IMR-90 (cell line): Measurements from ENCODE around the gene KLHL2. TPM values are rescaled to one million over a fixed set of nuclear protein-coding genes. Genes with fewer than 3 reads are reported as not detected.

ENCODE experiments used
- ATAC-seq: fragments of 200-7000 bp; cut with Tn5 transposase; 2 replicates; pipeline ENCODE4 v1.9.1; 2020; ENCODE audit warnings: low read depth, mild to moderate bottlenecking, moderate library complexity
- BruUV-seq: library from RNA; stranded (reverse); fragments of 400-500 nt; replicated peaks from 2 replicates; lab custom pipeline; 2021; lab: Mats Ljungman, UMichigan
- CTCF ChIA-PET: fragments of 300-600 bp; formaldehyde crosslinking; extraction: SDS; loops from one replicate; lab custom pipeline; 2021; ENCODE audit warnings: antibody characterized with exemption; lab: Yijun Ruan, JAX
- POLR2A ChIA-PET: fragments of 300-600 bp; sonication (Branson Sonifier 250); formaldehyde crosslinking; loops from one replicate; lab custom pipeline; 2022; ENCODE audit warnings: antibody characterized with exemption; ENCODE audit not compliant: unreplicated experiment; lab: Charles Lee
- DNase-seq: peaks from one replicate; pipeline ENCODE4 v3.0.0; 2013
- H2AFZ ChIP-seq: replicated peaks from 2 replicates; pipeline ENCODE3; 2013; ENCODE audit warnings: low read length, mild to moderate bottlenecking; ENCODE audit not compliant: poor library complexity
- H2AK5ac ChIP-seq: 2 replicates; pipeline ENCODE4 v1.6.1; 2013; ENCODE audit warnings: low read depth, low read length, inconsistent platforms
- H2AK9ac ChIP-seq: replicated peaks from 2 replicates; pipeline ENCODE3; 2013; ENCODE audit warnings: mild to moderate bottlenecking, low read depth, low read length, moderate library complexity; ENCODE audit not compliant: poor library complexity
- H2BK120ac ChIP-seq: 2 replicates; pipeline ENCODE4 v1.6.1; 2013; ENCODE audit warnings: low read depth, low read length, inconsistent platforms
- H2BK15ac ChIP-seq: 3 replicates; pipeline ENCODE4 v1.6.1; 2013; ENCODE audit warnings: low read depth, low read length, inconsistent platforms
- H2BK20ac ChIP-seq: 2 replicates; pipeline ENCODE4 v1.6.1; 2013; ENCODE audit warnings: low read depth, mild to moderate bottlenecking, inconsistent platforms, low read length, moderate library complexity
- H2BK5ac ChIP-seq: 2 replicates; pipeline ENCODE4 v1.6.1; 2013; ENCODE audit warnings: mild to moderate bottlenecking, low read depth, low read length, inconsistent platforms; ENCODE audit not compliant: poor library complexity, severe bottlenecking
- H3K14ac ChIP-seq: replicated peaks from 2 replicates; pipeline ENCODE4 v1.6.1; 2013; ENCODE audit warnings: low read depth, low read length, inconsistent platforms
- H3K18ac ChIP-seq: 2 replicates; pipeline ENCODE4 v1.6.1; 2013; ENCODE audit warnings: low read depth, low read length, control low read depth
- H3K23ac ChIP-seq: 2 replicates; pipeline ENCODE4 v1.6.1; 2013; ENCODE audit warnings: low read depth, low read length, inconsistent platforms
- H3K27ac ChIP-seq: 2 replicates; pipeline ENCODE4 v1.5.1; 2013; ENCODE audit warnings: mild to moderate bottlenecking, control low read depth, low read length; ENCODE audit not compliant: insufficient read depth
- H3K27me3 ChIP-seq: 2 replicates; pipeline ENCODE4 v1.6.1; 2013; ENCODE audit warnings: low read length; ENCODE audit not compliant: control insufficient read depth, insufficient read depth
- H3K36me3 ChIP-seq: 2 replicates; pipeline ENCODE4 v1.6.1; 2013; ENCODE audit warnings: low read length, mixed read lengths; ENCODE audit not compliant: control insufficient read depth, insufficient read depth
- H3K4ac ChIP-seq: 2 replicates; pipeline ENCODE4 v1.6.1; 2013; ENCODE audit warnings: low read depth, low read length, inconsistent platforms
- H3K4me1 ChIP-seq: 2 replicates; pipeline ENCODE4 v1.6.1; 2013; ENCODE audit warnings: low read length, mixed read lengths; ENCODE audit not compliant: control insufficient read depth, insufficient read depth
- H3K4me2 ChIP-seq: 2 replicates; pipeline ENCODE4 v1.6.1; 2013; ENCODE audit warnings: low read depth, mild to moderate bottlenecking, control low read depth, low read length, moderate library complexity
- H3K4me3 ChIP-seq: 2 replicates; pipeline ENCODE4 v1.5.1; 2013; ENCODE audit warnings: low read depth, mild to moderate bottlenecking, control low read depth, low read length, moderate library complexity; ENCODE audit not compliant: insufficient read depth
- H3K56ac ChIP-seq: 2 replicates; pipeline ENCODE4 v1.6.1; 2013; ENCODE audit warnings: low read length, inconsistent platforms; ENCODE audit not compliant: insufficient read depth; ENCODE audit errors: extremely low read depth
- H3K79me1 ChIP-seq, 2 experiments: 2 replicates each; pipeline ENCODE4 v1.6.1; 2013; ENCODE audit warnings: low read length in 2 of 2, inconsistent platforms in 1 of 2, low read depth in 1 of 2
- H3K9ac ChIP-seq: 2 replicates; pipeline ENCODE4 v1.6.1; 2013; ENCODE audit warnings: low read depth, low read length, control low read depth
- H3K9me1 ChIP-seq: 2 replicates; pipeline ENCODE4 v1.6.1; 2013; ENCODE audit warnings: low read length, inconsistent platforms; ENCODE audit not compliant: insufficient read depth
- H3K9me3 ChIP-seq: 2 replicates; pipeline ENCODE4 v1.6.1; 2013; ENCODE audit warnings: low read length; ENCODE audit not compliant: control insufficient read depth, insufficient read depth
- H4K20me1 ChIP-seq: 2 replicates; pipeline ENCODE4 v1.6.1; 2013; ENCODE audit warnings: low read length, inconsistent platforms; ENCODE audit not compliant: insufficient read depth
- H4K5ac ChIP-seq: 2 replicates; pipeline ENCODE4 v1.6.1; 2013; ENCODE audit warnings: mild to moderate bottlenecking, low read depth, low read length, control low read depth
- H4K8ac ChIP-seq, 2 experiments: 2 replicates each; pipeline ENCODE4 v1.6.1; 2013; ENCODE audit warnings: low read depth in 2 of 2, low read length in 2 of 2, control low read depth in 1 of 2, inconsistent platforms in 1 of 2
- H4K91ac ChIP-seq: 2 replicates; pipeline ENCODE4 v1.6.1; 2013; ENCODE audit warnings: low read depth, low read length, inconsistent platforms; ENCODE audit not compliant: insufficient read depth
- CEBPB ChIP-seq: IDR thresholded peaks from 2 replicates; pipeline ENCODE4 v1.6.1; 2012; ENCODE audit warnings: low read depth, low read length, improper control_type of control experiment
- CHD1 ChIP-seq: IDR thresholded peaks from 2 replicates; pipeline ENCODE4 v1.6.1; 2012; ENCODE audit warnings: low read depth, low read length, improper control_type of control experiment
- FOS ChIP-seq: fragments of 150-350 bp; IDR thresholded peaks from 2 replicates; pipeline ENCODE4 v1.6.1; 2016; ENCODE audit warnings: low read depth, low read length
- MAFK ChIP-seq: IDR thresholded peaks from 2 replicates; pipeline ENCODE4 v1.6.1; 2012; ENCODE audit warnings: low read depth, low read length, improper control_type of control experiment
- MAZ ChIP-seq: IDR thresholded peaks from 2 replicates; pipeline ENCODE4 v1.6.1; 2012; ENCODE audit warnings: low read depth, mild to moderate bottlenecking, low read length, improper control_type of control experiment, moderate library complexity, borderline replicate concordance
- MXI1 ChIP-seq: IDR thresholded peaks from 2 replicates; pipeline ENCODE4 v1.6.1; 2012; ENCODE audit warnings: low read depth, mild to moderate bottlenecking, low read length, moderate library complexity, borderline replicate concordance
- POLR2A ChIP-seq: IDR thresholded peaks from 2 replicates; pipeline ENCODE4 v1.6.1; 2012; ENCODE audit warnings: mild to moderate bottlenecking, low read depth, low read length
- RAD21 ChIP-seq: IDR thresholded peaks from 2 replicates; pipeline ENCODE4 v1.6.1; 2012; ENCODE audit warnings: low read length, improper control_type of control experiment
- RCOR1 ChIP-seq: IDR thresholded peaks from 2 replicates; pipeline ENCODE4 v1.6.1; 2012; ENCODE audit warnings: mild to moderate bottlenecking, low read length, improper control_type of control experiment; ENCODE audit not compliant: insufficient replicate concordance
- RFX5 ChIP-seq: IDR thresholded peaks from 2 replicates; pipeline ENCODE4 v1.8.0; 2012; ENCODE audit warnings: low read depth, mild to moderate bottlenecking, low read length, moderate library complexity
- SMC3 ChIP-seq: fragments of 150-350 bp; IDR thresholded peaks from 2 replicates; pipeline ENCODE4 v1.6.1; 2016; ENCODE audit warnings: low read depth, mild to moderate bottlenecking, antibody characterized with exemption, low read length, moderate library complexity
- WGBS, 2 experiments: methylation state at CpG; one replicate each; pipeline versions ENCODE4 v1.1.5 to v1.1.7; 2013; ENCODE audit warnings: missing lambda C conversion rate in 2 of 2; ENCODE audit not compliant: insufficient read length in 1 of 2; ENCODE audit errors: extremely low coverage in 2 of 2; 5-methylcytosine and 5-hydroxymethylcytosine counted together
- dilution Hi-C: fragments of 300-500 bp; cut with HindIII; formaldehyde crosslinking; loops from one replicate; pipeline ENCODE4 v1.14.3; 2018; ENCODE audit warnings: low sequenced_read_pairs; ENCODE audit not compliant: unreplicated experiment
- in situ Hi-C: fragments of 300-500 bp; cut with MboI; formaldehyde crosslinking; loops from 3 replicates; pipeline ENCODE4 v1.14.3; 2019; ENCODE audit warnings: low sequenced_read_pairs, inconsistent platforms, mixed read lengths
- intact Hi-C: fragments of 100-400 bp; cut with micrococcal nuclease; formaldehyde crosslinking; loops from 2 replicates; pipeline ENCODE4 v1.10.0; 2022
- polyA plus RNA-seq, 3 experiments: library from polyadenylated mRNA; depleted of rRNA; stranded (reverse); fragments of >200 nt; gene quantifications; 2 replicates each; pipeline ENCODE4 v1.2.3, GENCODE V29; 2012; ENCODE audit warnings: low replicate concordance in 1 of 3
- total RNA-seq: library from RNA; depleted of rRNA; stranded (reverse); fragments of >200 nt; gene quantifications from 2 replicates; pipeline ENCODE4 v1.2.3, GENCODE V29; 2012
- TF ChIP-seq, protein P1 (sequence below): fragments of 150-350 bp; IDR thresholded peaks from 2 replicates; pipeline ENCODE4 v1.6.1; 2016; ENCODE audit warnings: low read depth, mild to moderate bottlenecking, low read length, moderate library complexity, borderline replicate concordance
- TF ChIP-seq, protein P2 (sequence below): fragments of 150-350 bp; IDR thresholded peaks from 2 replicates; pipeline ENCODE4 v1.6.1; 2017; ENCODE audit warnings: mild to moderate bottlenecking, antibody characterized with exemption, low read length, low read depth

KLHL2 gene
- total and polyA plus RNA-seq, 2 of the 4 experiments (the other 2 are of a cell fraction) = 11.0 to 12.4 TPM

DNA sequence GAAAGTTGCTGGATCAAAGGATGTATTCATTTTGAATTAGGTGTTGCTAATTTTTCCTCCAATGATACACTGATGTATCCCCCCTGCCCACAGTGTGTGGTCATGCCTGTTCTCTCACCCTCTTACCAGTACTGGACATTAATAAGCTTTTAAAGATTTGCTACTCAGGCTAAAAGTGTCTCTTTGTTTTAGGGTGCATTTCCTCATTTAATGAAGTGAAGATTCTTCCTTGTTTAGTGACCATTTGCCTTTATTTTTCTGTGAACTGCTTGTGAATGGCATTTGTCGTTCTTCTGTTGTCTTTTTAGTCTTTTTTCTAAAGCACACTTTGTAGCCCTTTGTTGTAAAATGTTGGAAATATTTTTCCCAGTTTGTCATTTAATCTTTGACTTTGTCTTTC is 125.1 kb downstream of the KLHL2 start:
- ChIA-PET CTCF (interaction anchor here (1.4 kb wide), 1 partner anchor 201 kb away, joined by 4 read pairs; no protein-coding TSS in a partner anchor), POLR2A (no interaction called here)
- no TSS peak for BruUV-seq
- Histone ChIP-seq H3K23ac (no peak overlapping the region), H2BK15ac (no peak overlapping the region), H3K14ac (no peak overlapping the region), H3K36me3 (no peaks in the 10 kb centered on the region), H3K9ac (no peak overlapping the region), H4K20me1 (no peaks in the 10 kb centered on the region), H2AFZ (no peak overlapping the region), H3K79me1 (peaks cover 10 to 26% of the 10 kb centered on the region in 2 experiments), H3K56ac (no peak overlapping the region), H3K18ac (no peak overlapping the region), H2AK5ac (no peak overlapping the region), H3K4me3 (no peak overlapping the region), H3K9me3 (no peaks in the 10 kb centered on the region), H2AK9ac (no peak overlapping the region), H2BK20ac (no peak overlapping the region), H4K8ac (no peak overlapping the region), H2BK120ac (no peak overlapping the region), H4K91ac (no peak overlapping the region), H2BK5ac (no peak overlapping the region), H3K4ac (no peak overlapping the region), H3K27me3 (no peaks in the 10 kb centered on the region), H3K27ac (no peak overlapping the region), H4K5ac (no peak overlapping the region), H3K4me1 (no peaks in the 10 kb centered on the region), H3K9me1 (no peaks in the 10 kb centered on the region), H3K4me2 (peak overlapping the region; percentile 37; the same call in 1 of the 2 replicates)
- no peak for DNase-seq
- dilution Hi-C loops (no loop called here), intact Hi-C loops (no loop called here), in situ Hi-C loops (loop anchor here (25.0 kb wide), 1 partner anchor 120 kb away; the partner anchor contains the start of gene KLHL2)
- no CpG with 5 or more reads among the region's 1 CpG for WGBS, 2 experiments
- TF ChIP-seq FOS = no peak
- TF ChIP-seq MAZ = no peak
- TF ChIP-seq SMC3 = no peak
- TF ChIP-seq, protein P1, sequence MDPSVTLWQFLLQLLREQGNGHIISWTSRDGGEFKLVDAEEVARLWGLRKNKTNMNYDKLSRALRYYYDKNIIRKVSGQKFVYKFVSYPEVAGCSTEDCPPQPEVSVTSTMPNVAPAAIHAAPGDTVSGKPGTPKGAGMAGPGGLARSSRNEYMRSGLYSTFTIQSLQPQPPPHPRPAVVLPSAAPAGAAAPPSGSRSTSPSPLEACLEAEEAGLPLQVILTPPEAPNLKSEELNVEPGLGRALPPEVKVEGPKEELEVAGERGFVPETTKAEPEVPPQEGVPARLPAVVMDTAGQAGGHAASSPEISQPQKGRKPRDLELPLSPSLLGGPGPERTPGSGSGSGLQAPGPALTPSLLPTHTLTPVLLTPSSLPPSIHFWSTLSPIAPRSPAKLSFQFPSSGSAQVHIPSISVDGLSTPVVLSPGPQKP = no peak
- TF ChIP-seq, protein P2, sequence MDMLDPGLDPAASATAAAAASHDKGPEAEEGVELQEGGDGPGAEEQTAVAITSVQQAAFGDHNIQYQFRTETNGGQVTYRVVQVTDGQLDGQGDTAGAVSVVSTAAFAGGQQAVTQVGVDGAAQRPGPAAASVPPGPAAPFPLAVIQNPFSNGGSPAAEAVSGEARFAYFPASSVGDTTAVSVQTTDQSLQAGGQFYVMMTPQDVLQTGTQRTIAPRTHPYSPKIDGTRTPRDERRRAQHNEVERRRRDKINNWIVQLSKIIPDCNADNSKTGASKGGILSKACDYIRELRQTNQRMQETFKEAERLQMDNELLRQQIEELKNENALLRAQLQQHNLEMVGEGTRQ = no peak
- no peak for TF ChIP-seq CEBPB
- no peak for TF ChIP-seq RFX5
- TF ChIP-seq CHD1 = no peak
- TF ChIP-seq RCOR1 = no peak
- no peak for TF ChIP-seq RAD21
- no peak for TF ChIP-seq MXI1
- no peak for TF ChIP-seq MAFK
- no peak for TF ChIP-seq POLR2A
- no peak for ATAC-seq
